Measurements from ENCODE around the gene KIF26B.

KIF26B gene

GRCh38 chr1:245512181-245512888, 357.6 kb downstream of the KIF26B start:
- Histone ChIP-seq H3K36me3 (ENCODE audit: low read length) (no peaks in the 10 kb centered on the region), H3F3A (ENCODE audit: insufficient read depth) (no peaks in the 10 kb centered on the region), H2AFZ (ENCODE audit: low read depth, low read length, severe bottlenecking) (no peak overlapping the region), H3K27ac (ENCODE audit: low read depth, low read length) (no peak overlapping the region), H3K9me3 (ENCODE audit: insufficient read depth, low read length) (no peaks in the 10 kb centered on the region), H4K20me1 (ENCODE audit: low read depth, low read length) (no peaks in the 10 kb centered on the region), H3K79me2 (ENCODE audit: insufficient read depth, low read length) (no peaks in the 10 kb centered on the region), H3K9me2 (replicated peaks; ENCODE audit: insufficient read depth, low read length) (no peaks in the 10 kb centered on the region), H3K4me2 (ENCODE audit: low read depth, low read length, poor library complexity, severe bottlenecking) (no peak overlapping the region), H3K27me3 (ENCODE audit: low read length) (no peaks in the 10 kb centered on the region), H3K4me3 (ENCODE audit: insufficient read depth, low read length, poor library complexity, severe bottlenecking) (no peak overlapping the region), H3K9ac (ENCODE audit: low read length) (no peak overlapping the region)
- TF ChIP-seq CTCF (IDR thresholded peaks at IDR 0.05; ENCODE audit: insufficient read depth, low read length, poor library complexity, severe bottlenecking) (no peak), EZH2phosphoT487 (conservative IDR thresholded peaks at IDR 0.05; ENCODE audit: low read length) (no peak)

DNA sequence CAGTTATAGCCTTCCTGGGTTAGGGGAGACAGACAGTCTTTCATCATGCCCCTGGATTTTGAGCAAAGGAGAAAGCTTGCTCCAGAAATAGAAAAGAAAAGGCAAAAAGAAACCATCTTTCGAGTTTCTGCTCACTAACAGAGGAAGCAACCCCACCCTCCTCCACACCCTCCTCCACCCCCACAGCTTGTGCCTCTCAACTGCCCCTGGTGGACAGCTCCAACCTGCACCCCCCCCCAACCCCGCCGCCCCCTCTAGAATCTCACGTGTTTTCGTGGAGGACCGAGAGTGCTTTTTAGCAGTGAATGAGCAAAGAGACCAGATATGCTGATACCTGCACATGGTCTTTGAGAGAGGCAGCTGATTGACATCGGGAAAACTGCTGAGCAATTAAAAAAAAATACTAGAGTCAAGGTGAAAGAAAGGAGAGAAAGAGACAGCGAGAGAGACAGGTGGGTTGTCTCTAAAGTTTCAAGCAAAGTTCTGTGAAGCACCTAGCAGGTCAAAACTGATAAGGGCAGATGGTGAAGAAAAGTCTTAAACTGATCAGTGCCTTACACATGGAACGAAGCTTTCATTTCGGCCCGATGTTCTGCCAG, 358.3 kb downstream of the KIF26B start:
- H3K27me3 ChIP-seq (ENCODE audit: low read length) = no peaks in the 10 kb centered on the region
- H3K4me3 ChIP-seq (ENCODE audit: insufficient read depth, low read length, poor library complexity, severe bottlenecking) = no peak overlapping the region
- H4K20me1 ChIP-seq (ENCODE audit: low read depth, low read length) = no peaks in the 10 kb centered on the region
- H3K36me3 ChIP-seq (ENCODE audit: low read length) = no peaks in the 10 kb centered on the region
- no peak overlapping the region for H3K4me2 ChIP-seq (ENCODE audit: low read depth, low read length, poor library complexity, severe bottlenecking)
- TF ChIP-seq EZH2phosphoT487 (conservative IDR thresholded peaks at IDR 0.05; ENCODE audit: low read length) = no peak
- TF ChIP-seq CTCF (IDR thresholded peaks at IDR 0.05; ENCODE audit: insufficient read depth, low read length, poor library complexity, severe bottlenecking) = no peak
- no peaks in the 10 kb centered on the region for H3K79me2 ChIP-seq (ENCODE audit: insufficient read depth, low read length)
- H3K9ac ChIP-seq (ENCODE audit: low read length) = no peak overlapping the region
- H3K9me3 ChIP-seq (ENCODE audit: insufficient read depth, low read length) = no peaks in the 10 kb centered on the region
- no peaks in the 10 kb centered on the region for H3K9me2 ChIP-seq (replicated peaks; ENCODE audit: insufficient read depth, low read length)
- H3F3A ChIP-seq (ENCODE audit: insufficient read depth) = no peaks in the 10 kb centered on the region
- no peak overlapping the region for H3K27ac ChIP-seq (ENCODE audit: low read depth, low read length)
- H2AFZ ChIP-seq (ENCODE audit: low read depth, low read length, severe bottlenecking) = no peak overlapping the region

GRCh38 chr1:245516284-245516759, 361.5 kb downstream of the KIF26B start:
- Histone ChIP-seq H3K9ac (ENCODE audit: low read length) (no peak overlapping the region), H3K79me2 (ENCODE audit: insufficient read depth, low read length) (no peaks in the 10 kb centered on the region), H3K4me3 (ENCODE audit: insufficient read depth, low read length, poor library complexity, severe bottlenecking) (no peak overlapping the region), H3K4me2 (ENCODE audit: low read depth, low read length, poor library complexity, severe bottlenecking) (no peak overlapping the region), H3F3A (ENCODE audit: insufficient read depth) (no peaks in the 10 kb centered on the region), H3K36me3 (ENCODE audit: low read length) (no peaks in the 10 kb centered on the region), H3K27me3 (ENCODE audit: low read length) (no peaks in the 10 kb centered on the region), H3K27ac (ENCODE audit: low read depth, low read length) (no peak overlapping the region), H2AFZ (ENCODE audit: low read depth, low read length, severe bottlenecking) (no peak overlapping the region), H4K20me1 (ENCODE audit: low read depth, low read length) (no peaks in the 10 kb centered on the region), H3K9me2 (replicated peaks; ENCODE audit: insufficient read depth, low read length) (no peaks in the 10 kb centered on the region), H3K9me3 (ENCODE audit: insufficient read depth, low read length) (no peaks in the 10 kb centered on the region)
- TF ChIP-seq CTCF (IDR thresholded peaks at IDR 0.05; ENCODE audit: insufficient read depth, low read length, poor library complexity, severe bottlenecking) = no peak
- TF ChIP-seq EZH2phosphoT487 (conservative IDR thresholded peaks at IDR 0.05; ENCODE audit: low read length) = no peak

All from SU-DHL-6 (cell line).